Colonic mucosa (tissue), 4 donors: ENCODE data around the gene MAPKAPK3. TPM values are rescaled to one million over a fixed set of nuclear protein-coding genes. Genes with fewer than 3 reads are reported as not detected.

Experiments used
- DNase-seq: peaks from one replicate; pipeline ENCODE4 v3.0.0-alpha.2; 2020
- H3K27ac ChIP-seq: fragments of 200-600 bp; one replicate; pipeline ENCODE4 v1.8.0; 2021
- H3K27me3 ChIP-seq: fragments of 200-600 bp; one replicate; pipeline ENCODE4 v1.8.0; 2021
- H3K36me3 ChIP-seq: fragments of 200-600 bp; one replicate; pipeline ENCODE4 v1.8.0; 2021
- H3K4me1 ChIP-seq: fragments of 200-600 bp; one replicate; pipeline ENCODE4 v1.8.0; 2021; ENCODE audit warnings: mild to moderate bottlenecking
- H3K4me3 ChIP-seq: fragments of 200-600 bp; one replicate; pipeline ENCODE4 v1.8.0; 2021
- H3K9ac ChIP-seq, 2 donors: one replicate each; pipeline ENCODE4 v1.7.0; 2013; ENCODE audit warnings: control low read depth in 2 of 2, low read depth in 2 of 2, low read length in 2 of 2
- H3K9me3 ChIP-seq: fragments of 200-600 bp; one replicate; pipeline ENCODE4 v1.8.0; 2021
- CTCF ChIP-seq: fragments of 200-600 bp; IDR thresholded peaks from one replicate; pipeline ENCODE4 v1.8.0; 2022; ENCODE audit warnings: antibody characterized with exemption, mild to moderate bottlenecking
- intact Hi-C: fragments of 100-400 bp; cut with DNase I; formaldehyde crosslinking; loops from one replicate; pipeline ENCODE4 v1.14.1; 2022
- total RNA-seq, 2 donors: library from RNA; stranded (reverse); fragmentation: NEBNext Ultra II Directional in 1 of 2; extraction: Animal tissue kit (Norgen Biotek cat#: 25700) in 1 of 2; gene quantifications; one replicate each; pipeline ENCODE4 v1.2.1, GENCODE V29; 2021
- donor health status: healthy.
- donor health status: DM: no; HTN: no; CAD: no.
- donor health status: DM: no; HTN: no; CAD: no.

The MAPKAPK3 gene
- total RNA-seq, 2 donors from 2014 or later: 27.3 to 45.1 TPM

- H3K9ac ChIP-seq: no peak overlapping the region
- no peaks in the 10 kb centered on the region for H3K36me3 ChIP-seq
- no peak for DNase-seq
- H3K27ac ChIP-seq: no peak overlapping the region
- intact Hi-C loops: no loop called here
- H3K27me3 ChIP-seq: no peaks in the 10 kb centered on the region
- no peak for TF ChIP-seq CTCF
- H3K4me1 ChIP-seq: no peaks in the 10 kb centered on the region
- no peaks in the 10 kb centered on the region for H3K9me3 ChIP-seq
- H3K4me3 ChIP-seq: no peak overlapping the region
These were observed 25.4 kb downstream of the MAPKAPK3 start for GRCh38 chr3:50642382-50642781.

GRCh38 chr3:50644561-50644960 lies 27.6 kb downstream of the MAPKAPK3 start:
- Histone ChIP-seq H3K4me3 (no peak overlapping the region), H3K36me3 (no peaks in the 10 kb centered on the region), H3K27ac (no peak overlapping the region), H3K9ac (no peak overlapping the region), H3K9me3 (no peaks in the 10 kb centered on the region), H3K4me1 (no peaks in the 10 kb centered on the region), H3K27me3 (no peaks in the 10 kb centered on the region)
- no peak for DNase-seq
- no peak for TF ChIP-seq CTCF
- intact Hi-C loops: no loop called here

GRCh38 chr3:50645378-50645777 lies 28.4 kb downstream of the MAPKAPK3 start:
- Histone ChIP-seq H3K36me3 (no peaks in the 10 kb centered on the region), H3K27me3 (no peaks in the 10 kb centered on the region)
- intact Hi-C loops: no loop called here

GRCh38 chr3:50648313-50648712 lies 31.4 kb downstream of the MAPKAPK3 start:
- H3K9ac ChIP-seq: no peak overlapping the region
- H3K4me1 ChIP-seq: no peaks in the 10 kb centered on the region
- no peaks in the 10 kb centered on the region for H3K9me3 ChIP-seq
- H3K27me3 ChIP-seq: no peaks in the 10 kb centered on the region
- TF ChIP-seq CTCF: no peak
- intact Hi-C loops: no loop called here
- H3K36me3 ChIP-seq: no peaks in the 10 kb centered on the region
- DNase-seq: no peak
- no peak overlapping the region for H3K4me3 ChIP-seq
- no peak overlapping the region for H3K27ac ChIP-seq

More at GRCh38 chr3:50645378-50645777, 28.4 kb downstream of the MAPKAPK3 start:
- H3K9me3 ChIP-seq: no peaks in the 10 kb centered on the region
- H3K27ac ChIP-seq: no peak overlapping the region
- TF ChIP-seq CTCF: no peak
- no peak for DNase-seq
- H3K9ac ChIP-seq: no peak overlapping the region
- no peaks in the 10 kb centered on the region for H3K4me1 ChIP-seq
- no peak overlapping the region for H3K4me3 ChIP-seq

- no peak for TF ChIP-seq CTCF
- Histone ChIP-seq H3K9me3 (no peaks in the 10 kb centered on the region), H3K36me3 (no peaks in the 10 kb centered on the region), H3K27me3 (no peaks in the 10 kb centered on the region), H3K4me3 (no peak overlapping the region), H3K9ac (no peak overlapping the region), H3K4me1 (no peaks in the 10 kb centered on the region), H3K27ac (no peak overlapping the region)
- intact Hi-C loops: no loop called here
- DNase-seq: no peak
These were observed 32.0 kb downstream of the MAPKAPK3 start for GRCh38 chr3:50648944-50649343.

- H3K36me3 ChIP-seq: no peaks in the 10 kb centered on the region
- H3K9me3 ChIP-seq: no peaks in the 10 kb centered on the region
- DNase-seq: no peak
- intact Hi-C loops: no loop called here
- TF ChIP-seq CTCF: no peak
- H3K9ac ChIP-seq: no peak overlapping the region
- H3K4me1 ChIP-seq: no peaks in the 10 kb centered on the region
- H3K4me3 ChIP-seq: no peak overlapping the region
- H3K27me3 ChIP-seq: no peaks in the 10 kb centered on the region
- no peak overlapping the region for H3K27ac ChIP-seq
These were observed 32.5 kb downstream of the MAPKAPK3 start for GRCh38 chr3:50649451-50649931.
